Mucosa of descending colon (tissue), 3 donors: ENCODE results near the gene BASP1. TPM values are rescaled to one million over a fixed set of nuclear protein-coding genes. Genes with fewer than 3 reads are reported as not detected.

Experiments used
- ATAC-seq: fragments of 200-7000 bp; cut with Tn5 transposase; one replicate; pipeline ENCODE4 v1.9.1; 2020; ENCODE audit warnings: mild to moderate bottlenecking, moderate library complexity
- DNase-seq, 3 donors: peaks; one replicate each; pipeline ENCODE4 v3.0.0-alpha.2; 2020
- H3K36me3 ChIP-seq: fragments of 200-600 bp; one replicate; pipeline ENCODE4 v1.8.0; 2021; ENCODE audit warnings: low read depth, mild to moderate bottlenecking
- H3K4me1 ChIP-seq: fragments of 200-600 bp; one replicate; pipeline ENCODE4 v1.8.0; 2021; ENCODE audit warnings: low read depth, mild to moderate bottlenecking
- H3K4me3 ChIP-seq: fragments of 200-600 bp; one replicate; pipeline ENCODE4 v1.8.0; 2021; ENCODE audit warnings: mild to moderate bottlenecking
- H3K9me3 ChIP-seq: fragments of 200-600 bp; one replicate; pipeline ENCODE4 v1.8.0; 2021; ENCODE audit warnings: mild to moderate bottlenecking
- CTCF ChIP-seq: fragments of 200-600 bp; IDR thresholded peaks from one replicate; pipeline ENCODE4 v1.8.0; 2022; ENCODE audit warnings: antibody characterized with exemption, mild to moderate bottlenecking
- intact Hi-C, 2 donors: fragments of 100-400 bp; cut with DNase I in 1 of 2; cut with micrococcal nuclease in 1 of 2; formaldehyde crosslinking; loops; one replicate each; pipeline versions ENCODE4 v1.11.0 to v1.11.1; 2022; cut with DNase I, micrococcal nuclease
- total RNA-seq, 3 donors: library from RNA; stranded (reverse); fragmentation: NEBNext Ultra II Directional in 2 of 3; extraction: Animal tissue kit (Norgen Biotek cat#: 25700) in 2 of 3; gene quantifications; one replicate each; pipeline versions ENCODE4 v1.2.1 to v1.2.4, GENCODE V29; 2021 to 2023
- donor health status: DM: no; HTN: no; CAD: no; lungs with moderate emphysema.
- donor health status: DM: no; HTN: no; CAD: no.
- donor health status: DM: no; HTN: yes; CAD: no.

The BASP1 gene
- total RNA-seq, 3 donors from 2014 or later, result 3.6 to 10.6 (median 8.6) TPM

GRCh38 chr5:17204133-17204489, 13.3 kb upstream of the BASP1 start:
- Histone ChIP-seq H3K9me3 (no peaks in the 10 kb centered on the region), H3K4me1 (peaks cover 2% of the 10 kb centered on the region), H3K36me3 (no peaks in the 10 kb centered on the region), H3K4me3 (no peak overlapping the region)
- intact Hi-C loops, result no loop called here
- no peak for TF ChIP-seq CTCF
- ATAC-seq (no peak), DNase-seq (no peak)

GRCh38 chr5:17206021-17206420, 11.4 kb upstream of the BASP1 start:
- Histone ChIP-seq H3K9me3 (no peaks in the 10 kb centered on the region), H3K36me3 (no peaks in the 10 kb centered on the region), H3K4me1 (peaks cover 2% of the 10 kb centered on the region), H3K4me3 (no peak overlapping the region)
- TF ChIP-seq CTCF, result no peak
- DNase-seq (no peak), ATAC-seq (no peak)
- intact Hi-C loops, result no loop called here

GRCh38 chr5:17212191-17212590, 5.2 kb upstream of the BASP1 start:
- Histone ChIP-seq H3K4me1 (peaks cover 5% of the 10 kb centered on the region), H3K4me3 (no peak overlapping the region), H3K9me3 (no peaks in the 10 kb centered on the region), H3K36me3 (no peaks in the 10 kb centered on the region)
- intact Hi-C loops, result loop anchor here (5.0 to 10.0 kb wide), 2 partner anchors 1095 to 1103 kb away; no protein-coding TSS in a partner anchor
- no peak for ATAC-seq
- DNase-seq, result no peak
- TF ChIP-seq CTCF, result no peak

GRCh38 chr5:17212996-17213395, 4.4 kb upstream of the BASP1 start:
- no peak for ATAC-seq
- no peak overlapping the region for H3K4me3 ChIP-seq
- DNase-seq, result no peak
- no peak for TF ChIP-seq CTCF
- no peaks in the 10 kb centered on the region for H3K36me3 ChIP-seq
- intact Hi-C loops, result loop anchor here (5.0 to 10.0 kb wide), 2 partner anchors 1094 to 1102 kb away; no protein-coding TSS in a partner anchor
- no peaks in the 10 kb centered on the region for H3K9me3 ChIP-seq
- peaks cover 5% of the 10 kb centered on the region for H3K4me1 ChIP-seq

GRCh38 chr5:17213938-17214337, 3.5 kb upstream of the BASP1 start:
- Histone ChIP-seq H3K4me3 (no peak overlapping the region), H3K36me3 (no peaks in the 10 kb centered on the region), H3K9me3 (no peaks in the 10 kb centered on the region), H3K4me1 (peaks cover 9% of the 10 kb centered on the region)
- intact Hi-C loops, result loop anchor here (5.0 to 10.0 kb wide), 2 partner anchors 1093 to 1101 kb away; no protein-coding TSS in a partner anchor
- no peak for TF ChIP-seq CTCF
- ATAC-seq, result no peak
- no peak for DNase-seq

- no peak for DNase-seq
- peaks cover 9% of the 10 kb centered on the region for H3K4me1 ChIP-seq
- intact Hi-C loops, result loop anchor here (5.0 to 10.0 kb wide), 2 partner anchors 1092 to 1100 kb away; no protein-coding TSS in a partner anchor
- no peak overlapping the region for H3K4me3 ChIP-seq
- no peaks in the 10 kb centered on the region for H3K9me3 ChIP-seq
- TF ChIP-seq CTCF, result no peak
- H3K36me3 ChIP-seq, result no peaks in the 10 kb centered on the region
- no peak for ATAC-seq
These were observed 2.5 kb upstream of the BASP1 start for GRCh38 chr5:17214893-17215292.
